HEK293T (cell line): Measurements from ENCODE around the gene ADAMTS19.

ENCODE experiments used
- ARNT ChIP-seq: fragments of 450-650 bp; IDR thresholded peaks from 2 replicates; pipeline ENCODE4 v1.6.1; 2017; ENCODE audit warnings: mild to moderate bottlenecking
- TARDBP ChIP-seq: fragments of 450-650 bp; IDR thresholded peaks from 2 replicates; pipeline ENCODE4 v1.6.1; 2016

DNA sequence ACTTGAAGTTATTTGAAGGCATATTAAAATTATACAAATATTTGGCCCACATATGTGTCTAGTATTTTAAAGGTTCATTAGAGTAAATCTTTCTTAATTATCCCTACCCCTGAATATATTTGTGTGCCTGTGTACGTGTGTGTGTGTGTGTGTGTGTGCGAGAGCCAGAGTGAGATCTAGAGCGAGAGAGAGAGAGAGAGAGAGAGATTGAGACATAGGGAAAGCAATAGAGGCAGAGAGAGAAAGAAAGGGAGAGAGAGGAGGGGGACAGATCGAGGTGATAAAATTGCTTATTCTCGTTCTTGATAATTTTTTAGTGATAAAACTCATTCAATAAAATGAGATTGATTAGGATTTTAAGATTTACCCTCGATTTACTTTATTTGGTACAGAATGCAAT is 47.4 kb downstream of the ADAMTS19 start:
- no peak for TF ChIP-seq ARNT
- TF ChIP-seq TARDBP: no peak
